ENCODE measurements around the gene TBXT.

Gene TBXT

DNA sequence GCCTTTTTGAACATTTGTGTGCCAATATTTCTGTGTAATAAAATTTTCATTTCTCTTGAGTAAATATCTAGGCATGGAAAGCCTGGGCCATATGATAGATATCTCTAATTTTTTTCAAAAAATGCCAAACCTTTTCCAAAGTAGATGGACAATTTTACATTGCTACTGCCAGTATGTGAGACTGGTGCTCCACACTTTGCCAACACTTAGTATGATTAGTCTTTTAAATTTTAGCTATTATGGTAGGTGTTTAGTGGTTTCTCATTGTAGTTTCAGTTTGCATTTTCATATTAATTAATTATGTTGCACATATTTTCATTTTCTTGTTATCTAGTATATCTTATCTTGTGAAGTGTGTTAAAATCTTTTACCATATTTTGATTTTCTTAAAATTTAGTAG is 52.0 kb downstream of the TBXT start:
- no peak for DNase-seq (ENCODE audit: low spot score)

DNA sequence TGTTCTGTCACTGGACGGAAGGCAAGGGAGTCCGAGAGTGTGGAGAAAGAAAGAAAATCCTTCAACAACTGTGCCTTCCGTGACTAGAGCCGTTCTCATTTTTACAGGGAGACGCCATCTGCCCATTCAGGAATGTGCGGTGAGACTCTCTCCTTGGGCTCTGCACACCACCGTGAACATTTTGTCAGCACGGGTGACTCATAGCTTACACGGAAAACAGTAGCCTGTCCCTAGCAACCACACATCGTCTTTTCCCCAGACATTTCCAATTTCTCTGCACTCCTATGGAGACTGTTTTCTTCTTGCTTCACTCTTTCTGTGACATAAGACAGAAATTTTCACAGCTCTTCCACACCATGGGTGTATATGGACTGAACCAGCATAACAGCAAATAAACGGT is 55.1 kb downstream of the TBXT start:
- DNase-seq (ENCODE audit: low spot score), result peak; percentile 42

DNA sequence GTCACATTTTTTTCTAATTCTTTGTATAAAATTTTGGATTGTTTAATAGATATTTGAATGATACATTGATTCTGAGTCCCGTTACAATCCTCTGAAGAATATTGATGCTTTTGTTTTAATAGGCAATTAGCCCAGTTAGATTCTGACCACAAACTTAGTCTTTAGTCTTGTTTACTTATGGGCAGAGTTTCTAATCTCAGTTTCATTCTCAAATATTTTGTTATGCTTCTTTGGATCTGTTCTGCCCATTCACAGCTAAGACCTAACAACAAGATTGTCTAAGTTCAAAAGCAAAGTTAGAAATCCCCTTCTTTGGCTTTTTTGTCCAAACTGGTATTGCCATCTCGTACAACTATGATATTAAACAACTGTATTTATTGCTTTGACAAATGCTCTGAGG is 58.0 kb downstream of the TBXT start:
- DNase-seq (ENCODE audit: low spot score), result no peak

Measured in AG08396 (cell line).